ENCODE results near the gene SDC3.

The SDC3 gene

DNA sequence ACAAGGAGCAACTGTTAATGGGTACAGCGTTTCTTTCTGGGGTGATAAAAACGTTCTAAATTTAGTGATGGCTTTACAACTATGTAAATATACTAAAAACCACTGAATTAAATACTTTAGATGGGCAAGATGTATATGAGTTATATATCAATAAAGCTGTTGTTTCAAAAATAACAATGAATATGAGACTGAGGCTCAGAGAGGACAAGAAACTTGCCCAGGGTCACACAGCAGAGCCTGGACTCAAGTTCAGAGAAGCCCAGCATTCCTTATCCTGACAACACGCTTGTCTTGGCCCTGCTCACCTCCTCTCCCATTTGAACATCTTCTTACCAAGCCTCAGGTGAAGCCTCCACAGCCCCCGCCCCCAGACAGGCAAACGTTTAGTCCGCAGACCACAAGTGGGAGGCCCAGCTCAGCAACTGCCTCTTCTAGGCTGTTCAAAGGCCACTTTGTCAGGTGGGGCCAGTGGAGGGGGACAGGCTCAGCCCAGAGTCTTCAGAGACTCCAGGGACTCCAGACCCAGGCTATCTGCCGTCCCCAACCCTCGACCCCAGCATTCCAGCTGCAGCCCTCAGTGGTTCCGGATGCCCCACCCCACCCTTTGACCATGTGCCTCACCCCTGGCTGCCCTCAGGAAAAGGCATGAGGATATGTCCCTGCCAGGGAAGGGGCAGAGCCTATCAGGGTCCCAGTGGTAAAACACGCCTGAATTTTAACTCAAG is 17.9 kb downstream of the SDC3 start:
- no peak for TF ChIP-seq CTCF (IDR thresholded peaks at IDR 0.05; ENCODE audit: extremely low read depth, insufficient read depth, missing control alignments)
- in situ Hi-C loops (cut with MboI; ENCODE audit: low pct_unique_long_range_greater_than_20kb, low sequenced_read_pairs, unreplicated experiment), result no loop called here
- no peak for DNase-seq (ENCODE audit: low spot score)

DNA sequence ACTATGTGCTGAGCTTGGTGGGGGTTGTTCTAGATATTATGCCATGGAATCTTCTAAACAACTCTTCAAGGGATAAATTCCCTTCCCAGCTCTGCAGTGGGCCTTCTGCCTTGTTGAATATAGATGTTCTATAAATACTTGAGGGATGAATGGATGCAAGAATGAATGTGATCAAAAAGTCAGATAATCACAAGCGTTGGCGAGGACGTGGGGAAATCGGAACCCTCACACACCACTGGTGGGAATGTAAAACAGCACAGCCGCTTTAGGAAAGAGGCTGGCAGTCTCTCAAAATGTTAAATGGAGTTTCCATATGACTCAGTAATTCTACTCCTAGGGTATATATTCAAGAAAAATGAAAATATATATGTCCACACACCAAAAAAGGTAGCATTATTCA is 19.0 kb downstream of the SDC3 start:
- in situ Hi-C loops (cut with MboI; ENCODE audit: low pct_unique_long_range_greater_than_20kb, low sequenced_read_pairs, unreplicated experiment), result no loop called here
- DNase-seq (ENCODE audit: low spot score), result no peak
- TF ChIP-seq CTCF (IDR thresholded peaks at IDR 0.05; ENCODE audit: extremely low read depth, insufficient read depth, missing control alignments), result no peak

DNA sequence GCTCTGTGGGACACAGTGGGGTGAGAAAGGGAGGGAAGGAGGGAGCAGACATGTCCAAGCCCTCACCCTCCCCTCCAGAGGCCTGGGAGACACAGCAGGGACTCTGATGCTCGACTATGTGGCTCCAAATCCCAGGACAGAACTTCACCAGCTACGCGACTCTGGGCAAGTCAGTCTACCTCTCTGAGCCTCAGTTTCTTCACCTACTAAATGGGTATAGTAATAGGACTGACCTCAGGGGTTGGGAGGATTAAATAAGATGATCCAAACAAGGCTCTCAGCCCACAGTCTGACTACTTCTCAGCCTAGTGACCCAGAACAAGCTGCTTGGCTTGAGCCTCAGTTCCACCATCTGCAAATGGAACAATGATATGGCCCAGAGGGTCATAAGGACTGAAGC is 19.6 kb downstream of the SDC3 start:
- no peak for TF ChIP-seq CTCF (IDR thresholded peaks at IDR 0.05; ENCODE audit: extremely low read depth, insufficient read depth, missing control alignments)
- DNase-seq (ENCODE audit: low spot score), result no peak
- in situ Hi-C loops (cut with MboI; ENCODE audit: low pct_unique_long_range_greater_than_20kb, low sequenced_read_pairs, unreplicated experiment), result no loop called here

DNA sequence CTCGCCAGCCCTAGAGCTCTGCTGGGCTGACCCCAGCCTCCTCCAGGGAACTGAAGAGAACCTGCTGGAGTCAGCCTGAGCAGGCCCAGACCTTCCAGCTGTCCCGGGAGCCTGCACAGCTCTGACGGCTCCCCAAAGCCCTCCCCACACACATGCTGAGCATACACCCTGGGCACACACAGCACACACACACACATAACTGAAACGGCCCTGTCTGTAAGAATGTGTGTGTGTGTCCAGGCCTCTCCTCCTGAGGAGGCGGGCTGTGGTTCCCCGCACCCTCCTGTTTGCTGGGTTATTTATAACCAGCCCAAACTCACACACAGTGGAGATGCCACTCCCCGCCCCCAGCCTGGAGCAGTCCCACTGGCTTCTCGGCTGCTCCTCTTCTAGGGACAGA is 20.2 kb downstream of the SDC3 start:
- TF ChIP-seq CTCF (IDR thresholded peaks at IDR 0.05; ENCODE audit: extremely low read depth, insufficient read depth, missing control alignments), result no peak
- in situ Hi-C loops (cut with MboI; ENCODE audit: low pct_unique_long_range_greater_than_20kb, low sequenced_read_pairs, unreplicated experiment), result no loop called here
- no peak for DNase-seq (ENCODE audit: low spot score)

DNA sequence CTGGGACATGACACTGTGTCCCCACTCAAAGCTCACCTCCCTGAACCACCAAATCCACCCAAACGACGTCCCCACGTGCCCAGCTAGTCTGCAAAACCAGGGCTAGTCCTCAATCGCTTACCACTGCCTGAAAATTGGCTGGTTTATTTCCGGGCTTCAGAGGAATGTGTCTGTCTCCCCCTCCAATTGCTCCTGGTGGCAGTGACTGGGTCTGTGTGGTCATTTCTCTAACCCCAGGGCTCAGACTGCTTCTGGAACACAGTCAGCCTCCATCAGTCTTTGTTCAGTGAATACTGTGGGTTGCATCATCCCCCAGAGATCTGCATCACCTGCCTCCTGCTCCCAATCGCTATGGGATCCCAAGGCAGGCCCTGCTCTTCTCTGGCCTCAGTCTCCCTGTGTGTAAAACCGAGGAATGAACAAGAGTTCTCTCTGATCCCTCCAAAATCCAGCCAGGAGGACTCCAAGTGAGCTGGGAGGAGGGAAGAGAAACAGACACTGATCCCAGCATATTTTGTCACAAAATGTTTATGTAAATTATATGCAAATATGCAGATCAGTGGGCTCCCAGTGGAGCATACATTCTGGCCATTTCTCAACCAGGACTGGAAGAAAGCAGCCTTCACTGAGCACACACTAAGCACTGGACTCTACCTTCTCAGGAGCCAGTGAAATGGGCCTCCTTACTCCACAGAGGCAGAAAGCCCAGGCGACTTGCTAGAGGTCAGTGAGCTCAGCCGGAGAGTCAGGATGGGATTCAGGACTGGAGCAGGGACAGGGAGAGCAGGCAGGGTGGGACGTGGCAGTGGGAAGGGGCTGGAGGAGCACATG is 20.9 kb downstream of the SDC3 start:
- DNase-seq (ENCODE audit: low spot score), result no peak
- in situ Hi-C loops (cut with MboI; ENCODE audit: low pct_unique_long_range_greater_than_20kb, low sequenced_read_pairs, unreplicated experiment), result no loop called here
- no peak for TF ChIP-seq CTCF (IDR thresholded peaks at IDR 0.05; ENCODE audit: extremely low read depth, insufficient read depth, missing control alignments)

GRCh38 chr1:30886710-30887428 is 21.7 kb downstream of the SDC3 start:
- DNase-seq (ENCODE audit: low spot score), result no peak
- in situ Hi-C loops (cut with MboI; ENCODE audit: low pct_unique_long_range_greater_than_20kb, low sequenced_read_pairs, unreplicated experiment), result no loop called here

More at GRCh38 chr1:30886710-30887428, 21.7 kb downstream of the SDC3 start:
- no peak for TF ChIP-seq CTCF (IDR thresholded peaks at IDR 0.05; ENCODE audit: extremely low read depth, insufficient read depth, missing control alignments)
